Measurements from ENCODE around the gene CCDC38.

- TF ChIP-seq CTCF (IDR thresholded peaks at IDR 0.05; ENCODE audit: insufficient read depth, low read length, poor library complexity, severe bottlenecking) (no peak), EZH2phosphoT487 (conservative IDR thresholded peaks at IDR 0.05; ENCODE audit: low read length) (no peak)
Measured at GRCh38 chr12:95852133-95852532, 90.3 kb downstream of the CCDC38 start.
